GM19455 (cell line): ENCODE measurements around the gene GPX2.

Experiments used
- ATAC-seq: cut with Tn5 transposase; IDR thresholded peaks from one replicate; pipeline ENCODE4 v1.9.1; 2021; ENCODE audit not compliant: unreplicated experiment

Gene GPX2

GRCh38 chr14:64960762-64961276, 18.3 kb upstream of the GPX2 start:
- no peak for ATAC-seq

GRCh38 chr14:64958743-64959142, 16.2 kb upstream of the GPX2 start:
- no peak for ATAC-seq

GRCh38 chr14:64958201-64958600, 15.7 kb upstream of the GPX2 start:
- no peak for ATAC-seq

- ATAC-seq = no peak
These were observed 14.3 kb upstream of the GPX2 start for GRCh38 chr14:64956697-64957406.

GRCh38 chr14:64955297-64955696, 12.8 kb upstream of the GPX2 start:
- no peak for ATAC-seq

GRCh38 chr14:64954491-64955240, 12.1 kb upstream of the GPX2 start:
- ATAC-seq = no peak

GRCh38 chr14:64953661-64954060, 11.1 kb upstream of the GPX2 start:
- ATAC-seq = no peak

GRCh38 chr14:64953310-64953654, 10.7 kb upstream of the GPX2 start:
- ATAC-seq = no peak

- ATAC-seq = no peak
These were observed 10.2 kb upstream of the GPX2 start for GRCh38 chr14:64952598-64953309.

GRCh38 chr14:64951724-64952123, 9.2 kb upstream of the GPX2 start:
- no peak for ATAC-seq

- no peak for ATAC-seq
These were observed 8.7 kb upstream of the GPX2 start for GRCh38 chr14:64951291-64951690.

GRCh38 chr14:64950889-64951288, 8.3 kb upstream of the GPX2 start:
- ATAC-seq = no peak

GRCh38 chr14:64948612-64949210, 6.2 kb upstream of the GPX2 start:
- ATAC-seq = no peak

- ATAC-seq = no peak
These were observed 5.4 kb upstream of the GPX2 start for GRCh38 chr14:64947710-64948611.

GRCh38 chr14:64946310-64947045, 3.9 kb upstream of the GPX2 start:
- ATAC-seq = no peak

GRCh38 chr14:64945431-64946178, 3.1 kb upstream of the GPX2 start:
- ATAC-seq = no peak

- ATAC-seq = no peak
These were observed 2.3 kb upstream of the GPX2 start for GRCh38 chr14:64944861-64945260.

- ATAC-seq = no peak
These were observed 1.5 kb upstream of the GPX2 start for GRCh38 chr14:64944041-64944440.

- no peak for ATAC-seq
These were observed 1.0 kb upstream of the GPX2 start for GRCh38 chr14:64943556-64943955.
